Astrocyte of the spinal cord (primary cell): ENCODE measurements around the gene EFHC2.
A peak's percentile ranks its signal among the peaks of the same experiment; 100 is the strongest.
"Not testable (repeated sequence)": the region's sequence is repeated elsewhere in the genome, so short reads cannot be mapped to it uniquely, and the experiment has no call there.

Source experiments
- DNase-seq: peaks from one replicate; pipeline ENCODE4 v3.0.0; 2011; ENCODE audit warnings: low read depth, low spot score
- H3K4me3 ChIP-seq: 2 replicates; pipeline ENCODE4 v1.5.1; 2011; ENCODE audit warnings: low read depth, mild to moderate bottlenecking, low read length, moderate library complexity
- CTCF ChIP-seq: IDR thresholded peaks from 2 replicates; pipeline ENCODE4 v1.5.1; 2012; ENCODE audit warnings: low read depth, mild to moderate bottlenecking, low read length, inconsistent platforms
- in situ Hi-C: cut with HindIII; loops from 2 replicates; pipeline ENCODE4 v1.10.0; 2017; ENCODE audit warnings: low sequenced_read_pairs

Gene EFHC2

GRCh38 chrX:44260609-44261008 is 82.9 kb downstream of the EFHC2 start:
- in situ Hi-C loops = no loop called here
- no peak overlapping the region for H3K4me3 ChIP-seq
- TF ChIP-seq CTCF = no peak
- DNase-seq = no peak

GRCh38 chrX:44255742-44256141 is 87.7 kb downstream of the EFHC2 start:
- in situ Hi-C loops, H3K4me3 ChIP-seq, DNase-seq: not testable (repeated sequence)

- no peak for DNase-seq
- in situ Hi-C loops = no loop called here
- H3K4me3 ChIP-seq = no peak overlapping the region
- TF ChIP-seq CTCF = no peak
Observed at GRCh38 chrX:44253575-44253942, 89.9 kb downstream of the EFHC2 start.

GRCh38 chrX:44252688-44253574 is 90.5 kb downstream of the EFHC2 start:
- peak; percentile 5 for DNase-seq
- in situ Hi-C loops, H3K4me3 ChIP-seq: not testable (repeated sequence)

GRCh38 chrX:44247468-44247867 is 96.0 kb downstream of the EFHC2 start:
- in situ Hi-C loops = no loop called here
- DNase-seq = no peak
- no peak for TF ChIP-seq CTCF

GRCh38 chrX:44246826-44247225 is 96.6 kb downstream of the EFHC2 start:
- H3K4me3 ChIP-seq = no peak overlapping the region
- DNase-seq = no peak
- in situ Hi-C loops = no loop called here
- no peak for TF ChIP-seq CTCF

More at GRCh38 chrX:44247468-44247867, 96.0 kb downstream of the EFHC2 start:
- no peak overlapping the region for H3K4me3 ChIP-seq

- in situ Hi-C loops = no loop called here
- no peak for TF ChIP-seq CTCF
- DNase-seq = no peak
- H3K4me3 ChIP-seq = no peak overlapping the region
Observed at GRCh38 chrX:44245733-44246132, 97.7 kb downstream of the EFHC2 start.
